Transverse colon (tissue), 4 donors: ENCODE results near the gene MTNR1B.

Experiments
- EP300 ChIP-seq: sonication (generic); formaldehyde crosslinking; IDR thresholded peaks from one replicate; pipeline ENCODE4 v1.6.1; 2017; ENCODE audit warnings: antibody characterized with exemption, low read depth
- POLR2A ChIP-seq: fragments of 450-650 bp; IDR thresholded peaks from one replicate; pipeline ENCODE4 v1.6.1; 2016; ENCODE audit warnings: antibody characterized with exemption, mild to moderate bottlenecking, moderate library complexity
- POLR2AphosphoS5 ChIP-seq, 3 donors: sonication (generic); formaldehyde crosslinking; IDR thresholded peaks; one replicate each; pipeline ENCODE4 v1.6.1; 2016; ENCODE audit warnings: antibody characterized with exemption in 3 of 3
- TF ChIP-seq, protein P1 (sequence below), 5 experiments: fragments of 200-600 bp in 3 of 5; fragments of 450-650 bp in 2 of 5; sonication (generic) in 3 of 5; IDR thresholded peaks; 1 replicate in 2 of 5; 2 replicates in 3 of 5; pipeline ENCODE4 v1.5.1; 2016 to 2017; ENCODE audit warnings: antibody characterized with exemption in 5 of 5, inconsistent platforms in 3 of 5, mild to moderate bottlenecking in 2 of 5, moderate library complexity in 1 of 5

DNA sequence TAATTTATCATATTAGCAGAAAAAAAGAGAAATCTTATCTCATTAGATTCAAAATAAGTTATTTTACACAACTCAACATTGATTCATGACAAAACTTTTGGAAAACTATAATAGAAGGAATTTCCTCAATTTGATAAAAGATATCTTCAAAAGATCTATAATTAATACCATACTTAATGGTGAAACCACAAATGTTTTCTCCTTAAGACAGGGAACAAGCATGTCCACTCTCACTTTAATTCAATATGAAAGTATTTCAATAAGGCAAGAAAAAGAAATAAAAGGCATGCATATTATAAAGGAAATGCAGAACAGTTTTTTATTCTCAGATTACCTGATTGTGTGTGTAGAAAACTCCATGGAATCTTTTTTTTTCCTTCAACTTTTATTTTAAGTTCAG is 23.6 kb downstream of the MTNR1B start:
- TF ChIP-seq, protein P1, sequence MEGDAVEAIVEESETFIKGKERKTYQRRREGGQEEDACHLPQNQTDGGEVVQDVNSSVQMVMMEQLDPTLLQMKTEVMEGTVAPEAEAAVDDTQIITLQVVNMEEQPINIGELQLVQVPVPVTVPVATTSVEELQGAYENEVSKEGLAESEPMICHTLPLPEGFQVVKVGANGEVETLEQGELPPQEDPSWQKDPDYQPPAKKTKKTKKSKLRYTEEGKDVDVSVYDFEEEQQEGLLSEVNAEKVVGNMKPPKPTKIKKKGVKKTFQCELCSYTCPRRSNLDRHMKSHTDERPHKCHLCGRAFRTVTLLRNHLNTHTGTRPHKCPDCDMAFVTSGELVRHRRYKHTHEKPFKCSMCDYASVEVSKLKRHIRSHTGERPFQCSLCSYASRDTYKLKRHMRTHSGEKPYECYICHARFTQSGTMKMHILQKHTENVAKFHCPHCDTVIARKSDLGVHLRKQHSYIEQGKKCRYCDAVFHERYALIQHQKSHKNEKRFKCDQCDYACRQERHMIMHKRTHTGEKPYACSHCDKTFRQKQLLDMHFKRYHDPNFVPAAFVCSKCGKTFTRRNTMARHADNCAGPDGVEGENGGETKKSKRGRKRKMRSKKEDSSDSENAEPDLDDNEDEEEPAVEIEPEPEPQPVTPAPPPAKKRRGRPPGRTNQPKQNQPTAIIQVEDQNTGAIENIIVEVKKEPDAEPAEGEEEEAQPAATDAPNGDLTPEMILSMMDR (IDR thresholded peaks at IDR 0.05) = no peak
- TF ChIP-seq POLR2A (no peak), POLR2AphosphoS5 (IDR thresholded peaks at IDR 0.05) (no peak), EP300 (no peak)
